GM12878 (cell line): ENCODE measurements around the gene PRM3. TPM values are rescaled to one million over a fixed set of nuclear protein-coding genes. Genes with fewer than 3 reads are reported as not detected.

Experiments
- ATAC-seq: fragments of 200-7000 bp; cut with Tn5 transposase; 3 replicates; pipeline ENCODE4 v1.9.1; 2020; ENCODE audit warnings: mild to moderate bottlenecking, moderate library complexity
- BruUV-seq: library from RNA; stranded (reverse); fragments of 400-500 nt; replicated peaks from 2 replicates; lab custom pipeline; 2021; lab: Mats Ljungman, UMichigan
- CTCF ChIA-PET: fragments of 300-600 bp; sonication (Branson Sonifier 250); formaldehyde crosslinking; extraction: SDS; loops from one replicate; lab custom pipeline; 2021; ENCODE audit warnings: inconsistent platforms; lab: Yijun Ruan, JAX
- POLR2A ChIA-PET: fragments of 350-600 bp; formaldehyde crosslinking; extraction: SDS; loops from one replicate; lab custom pipeline; 2021; ENCODE audit warnings: inconsistent platforms; lab: Charles Lee
- RAD21 ChIA-PET: fragments of 300-600 bp; sonication (Branson Sonifier 250); formaldehyde crosslinking; loops from one replicate; lab custom pipeline; 2023; ENCODE audit warnings: antibody characterized with exemption; ENCODE audit not compliant: unreplicated experiment; lab: Charles Lee
- SMC1A ChIA-PET: fragments of 300-600 bp; sonication (Branson Sonifier 250); formaldehyde crosslinking; loops from one replicate; lab custom pipeline; 2023; ENCODE audit not compliant: unreplicated experiment, uncharacterized antibody; lab: Charles Lee
- DNase-seq: peaks from one replicate; pipeline ENCODE4 v3.0.0-alpha.2; 2011; ENCODE audit warnings: low read depth, low spot score
- FAIRE-seq: peaks from 3 replicates; lab custom pipeline; 2011; peaks lifted over from hg19 to GRCh38; lab: Jason Lieb, UNC
- H2AFZ ChIP-seq: 2 replicates; pipeline ENCODE4 v1.6.0; 2011; ENCODE audit warnings: low read depth, low read length, control low read depth; ENCODE audit not compliant: control insufficient read depth
- H3K27ac ChIP-seq: 2 replicates; pipeline ENCODE4 v1.5.1; 2011; ENCODE audit warnings: control low read depth; ENCODE audit not compliant: control insufficient read depth, insufficient read depth
- H3K27me3 ChIP-seq, 2 experiments: replicated peaks in 1 of 2; 2 replicates each; pipeline versions ENCODE4 v1.6.0 to v1.6.1; 2011; ENCODE audit warnings: low read length in 1 of 2; ENCODE audit not compliant: control insufficient read depth in 2 of 2, insufficient read depth in 2 of 2
- H3K36me3 ChIP-seq, 2 experiments: 2 replicates each; pipeline ENCODE4 v1.5.1; 2011; ENCODE audit warnings: low read length in 1 of 2; ENCODE audit not compliant: control insufficient read depth in 2 of 2, insufficient read depth in 2 of 2
- H3K4me1 ChIP-seq: 2 replicates; pipeline ENCODE4 v1.6.1; 2011; ENCODE audit warnings: mild to moderate bottlenecking, low read length, moderate library complexity, mixed read lengths; ENCODE audit not compliant: control insufficient read depth, insufficient read depth
- H3K4me2 ChIP-seq: 2 replicates; pipeline ENCODE4 v1.6.0; 2011; ENCODE audit warnings: control low read depth; ENCODE audit not compliant: control insufficient read depth, insufficient read depth
- H3K4me3 ChIP-seq: fragments of 200-600 bp; sonication (generic); 2 replicates; pipeline ENCODE4 v1.5.1; 2016
- H3K79me2 ChIP-seq: 2 replicates; pipeline ENCODE4 v1.6.0; 2011; ENCODE audit warnings: low read length; ENCODE audit not compliant: control insufficient read depth, insufficient read depth
- H3K9ac ChIP-seq: 2 replicates; pipeline ENCODE4 v1.8.0; 2011; ENCODE audit warnings: low read length, control low read depth, mixed read lengths; ENCODE audit not compliant: control insufficient read depth, insufficient read depth
- H3K9me3 ChIP-seq: replicated peaks from 3 replicates; pipeline ENCODE4 v1.5.1; 2011; ENCODE audit warnings: mild to moderate bottlenecking, low read length; ENCODE audit not compliant: control insufficient read depth, insufficient read depth
- H4K20me1 ChIP-seq: 2 replicates; pipeline ENCODE4 v1.6.0; 2011; ENCODE audit not compliant: control insufficient read depth, insufficient read depth
- CHD2 ChIP-seq: IDR thresholded peaks from 2 replicates; pipeline ENCODE4 v1.6.1; 2011; ENCODE audit warnings: low read depth, low read length, improper control_type of control experiment, borderline replicate concordance
- E2F8 ChIP-seq: fragments of 450-650 bp; IDR thresholded peaks from 2 replicates; pipeline ENCODE4 v1.6.1; 2018; ENCODE audit warnings: mild to moderate bottlenecking, low read depth, moderate library complexity; ENCODE audit not compliant: partially characterized antibody
- HDGF ChIP-seq: fragments of 450-650 bp; IDR thresholded peaks from 2 replicates; pipeline ENCODE4 v1.6.1; 2016; ENCODE audit warnings: antibody characterized with exemption
- MTA2 ChIP-seq: fragments of 450-650 bp; IDR thresholded peaks from 2 replicates; pipeline ENCODE4 v1.6.1; 2016; ENCODE audit warnings: low read depth, mild to moderate bottlenecking, moderate library complexity
- RELA ChIP-seq: fragments of 450-650 bp; IDR thresholded peaks from 2 replicates; pipeline ENCODE4 v1.8.0; 2014; ENCODE audit warnings: borderline replicate concordance; ENCODE audit not compliant: partially characterized antibody
- SP1 ChIP-seq: IDR thresholded peaks from one replicate; pipeline ENCODE4 v1.6.1; 2011; ENCODE audit warnings: low read depth, low read length
- ZNF384 ChIP-seq: IDR thresholded peaks from 2 replicates; pipeline ENCODE4 v1.6.1; 2012; ENCODE audit warnings: low read depth, mild to moderate bottlenecking, low read length, improper control_type of control experiment, borderline replicate concordance
- WGBS: methylation state at CpG from one replicate; pipeline ENCODE4 v1.1.6; 2016; ENCODE audit warnings: low lambda C conversion rate; ENCODE audit not compliant: insufficient replicate concordance, insufficient coverage; ENCODE audit errors: missing lambda C conversion rate; 5-methylcytosine and 5-hydroxymethylcytosine counted together
- in situ Hi-C: fragments of 300-500 bp; cut with MboI; formaldehyde crosslinking; loops from 9 replicates; pipeline ENCODE4 v1.14.3; 2018; ENCODE audit warnings: mixed read lengths
- intact Hi-C: fragments of 100-400 bp; cut with micrococcal nuclease; formaldehyde crosslinking; loops from one replicate; pipeline ENCODE4 v1.14.2; 2022; ENCODE audit not compliant: unreplicated experiment
- polyA plus RNA-seq, 11 experiments: library from polyadenylated mRNA; depleted of rRNA in 4 of 11; unstranded in 6 of 11; stranded (reverse) in 5 of 11; fragments of >200 nt; fragmentation: Nextera tagmentation in 4 of 11; fragmentation: Illumina TruSeq in 1 of 11; extraction: Ambion mirVana in 4 of 11; extraction: Trizol in 1 of 11; gene quantifications; 1 replicate in 1 of 11; 2 replicates in 10 of 11; pipeline versions ENCODE4 v1.2.1 to v1.2.3, GENCODE V29; 2011 to 2016; ENCODE audit warnings: inconsistent platforms in 2 of 11, missing spikeins in 2 of 11, low read depth in 1 of 11
- total RNA-seq, 4 experiments: library from RNA; depleted of rRNA in 3 of 4; stranded (reverse); fragments of >200 nt in 3 of 4; fragmentation: Illumina TruSeq in 1 of 4; extraction: Trizol in 1 of 4; gene quantifications; 2 replicates each; pipeline versions ENCODE4 v1.2.1 to v1.2.3, GENCODE V29; 2013 to 2021
- TF ChIP-seq, protein P1 (sequence below): fragments of 450-650 bp; IDR thresholded peaks from 2 replicates; pipeline ENCODE4 v1.6.1; 2017; ENCODE audit warnings: mild to moderate bottlenecking, moderate library complexity

PRM3 gene
- total and polyA plus RNA-seq, 10 of the 15 experiments (the other 5 are each of a cell fraction or from before 2014, with no cell fraction given), result not detected

DNA sequence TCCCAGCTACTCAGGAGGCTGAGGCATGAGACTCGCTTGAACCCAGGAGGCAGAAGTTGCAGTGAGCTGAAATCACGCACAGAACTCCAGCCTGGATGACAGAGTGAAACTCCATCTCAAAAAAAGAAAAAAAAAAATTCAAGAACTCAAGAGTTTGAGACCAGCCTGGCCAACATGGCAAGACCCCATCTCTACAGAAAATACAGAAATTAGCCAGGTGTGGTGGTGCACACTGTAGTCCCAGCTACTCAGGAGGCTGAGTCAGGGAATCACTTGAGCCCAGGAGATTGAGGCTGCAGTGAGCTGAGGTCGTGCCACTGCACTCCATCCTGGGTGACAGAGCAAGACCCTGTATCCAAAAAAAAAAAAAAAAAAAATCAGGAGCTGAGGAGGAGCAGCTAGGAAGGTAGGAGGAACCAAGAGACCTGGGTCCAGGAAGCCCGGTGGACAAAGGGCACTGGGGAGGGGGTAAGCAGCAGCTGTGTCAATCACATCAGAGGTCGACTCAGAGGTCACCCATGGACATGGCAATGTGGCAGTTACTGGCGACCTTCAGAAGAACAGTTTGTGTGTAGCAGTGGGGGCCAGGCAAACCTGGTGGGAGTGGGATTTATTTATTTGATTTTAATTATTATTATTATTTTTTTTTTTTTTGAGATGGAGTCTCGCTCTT, 18.8 kb upstream of the PRM3 start:
- H2AFZ ChIP-seq, result no peak overlapping the region
- ChIA-PET RAD21 (interaction anchor here (1.2 to 1.6 kb wide), 2 partner anchors 29 to 36 kb away, joined by 3 to 4 read pairs; partner anchors contain the start of gene SOCS1), SMC1A (interaction anchor here (0.7 to 1.0 kb wide), 2 partner anchors 9 to 62 kb away, joined by 3 to 4 read pairs; no protein-coding TSS in a partner anchor), POLR2A (interaction anchor here (0.6 to 1.6 kb wide), 2 partner anchors 34 to 62 kb away, joined by 3 to 4 read pairs; no protein-coding TSS in a partner anchor), CTCF (no interaction called here)
- BruUV-seq, result no TSS peak
- H3K4me3 ChIP-seq, result no peak overlapping the region
- no peak for DNase-seq
- no peak overlapping the region for H3K9ac ChIP-seq
- H3K27ac ChIP-seq, result no peak overlapping the region
- intact Hi-C loops (no loop called here), in situ Hi-C loops (no loop called here)
- 45% methylated on average over 7 of the region's 7 CpGs for WGBS
- H3K9me3 ChIP-seq, result no peaks in the 10 kb centered on the region
- no peaks in the 10 kb centered on the region for H4K20me1 ChIP-seq
- no peaks in the 10 kb centered on the region for H3K79me2 ChIP-seq
- TF ChIP-seq ZNF384 (no peak), RELA (no peak), SP1 (no peak), MTA2 (no peak), E2F8 (no peak), HDGF (no peak), CHD2 (no peak)
- TF ChIP-seq, protein P1, sequence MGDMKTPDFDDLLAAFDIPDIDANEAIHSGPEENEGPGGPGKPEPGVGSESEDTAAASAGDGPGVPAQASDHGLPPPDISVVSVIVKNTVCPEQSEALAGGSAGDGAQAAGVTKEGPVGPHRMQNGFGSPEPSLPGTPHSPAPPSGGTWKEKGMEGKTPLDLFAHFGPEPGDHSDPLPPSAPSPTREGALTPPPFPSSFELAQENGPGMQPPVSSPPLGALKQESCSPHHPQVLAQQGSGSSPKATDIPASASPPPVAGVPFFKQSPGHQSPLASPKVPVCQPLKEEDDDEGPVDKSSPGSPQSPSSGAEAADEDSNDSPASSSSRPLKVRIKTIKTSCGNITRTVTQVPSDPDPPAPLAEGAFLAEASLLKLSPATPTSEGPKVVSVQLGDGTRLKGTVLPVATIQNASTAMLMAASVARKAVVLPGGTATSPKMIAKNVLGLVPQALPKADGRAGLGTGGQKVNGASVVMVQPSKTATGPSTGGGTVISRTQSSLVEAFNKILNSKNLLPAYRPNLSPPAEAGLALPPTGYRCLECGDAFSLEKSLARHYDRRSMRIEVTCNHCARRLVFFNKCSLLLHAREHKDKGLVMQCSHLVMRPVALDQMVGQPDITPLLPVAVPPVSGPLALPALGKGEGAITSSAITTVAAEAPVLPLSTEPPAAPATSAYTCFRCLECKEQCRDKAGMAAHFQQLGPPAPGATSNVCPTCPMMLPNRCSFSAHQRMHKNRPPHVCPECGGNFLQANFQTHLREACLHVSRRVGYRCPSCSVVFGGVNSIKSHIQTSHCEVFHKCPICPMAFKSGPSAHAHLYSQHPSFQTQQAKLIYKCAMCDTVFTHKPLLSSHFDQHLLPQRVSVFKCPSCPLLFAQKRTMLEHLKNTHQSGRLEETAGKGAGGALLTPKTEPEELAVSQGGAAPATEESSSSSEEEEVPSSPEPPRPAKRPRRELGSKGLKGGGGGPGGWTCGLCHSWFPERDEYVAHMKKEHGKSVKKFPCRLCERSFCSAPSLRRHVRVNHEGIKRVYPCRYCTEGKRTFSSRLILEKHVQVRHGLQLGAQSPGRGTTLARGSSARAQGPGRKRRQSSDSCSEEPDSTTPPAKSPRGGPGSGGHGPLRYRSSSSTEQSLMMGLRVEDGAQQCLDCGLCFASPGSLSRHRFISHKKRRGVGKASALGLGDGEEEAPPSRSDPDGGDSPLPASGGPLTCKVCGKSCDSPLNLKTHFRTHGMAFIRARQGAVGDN, result no peak
- no peaks in the 10 kb centered on the region for H3K36me3 ChIP-seq
- no peaks in the 10 kb centered on the region for H3K27me3 ChIP-seq
- no peak for FAIRE-seq
- peaks cover 18% of the 10 kb centered on the region for H3K4me1 ChIP-seq
- no peak for ATAC-seq
- no peak overlapping the region for H3K4me2 ChIP-seq
